Stimulated activated naive B cell treated with anti-CD40 and anti-IgM and Interleukin-4, amounts not matched to agents 10 μg/mL and 1 μg/mL and 100 μg/mL, for 72 hours (primary cell): Measurements from ENCODE around the gene ZNF584.
"Not testable (repeated sequence)": the region's sequence is repeated elsewhere in the genome, so short reads cannot be mapped to it uniquely, and the experiment has no call there.

Experiments
- ATAC-seq, 2 donors: fragments of 150-1000 bp; cut with Tn5 transposase; replicated peaks; 2 replicates each; pipeline ENCODE4 v1.10.0; 2021; ENCODE audit warnings: moderate library complexity in 1 of 2
- DNase-seq: peaks from one replicate; pipeline ENCODE4 v3.0.0; 2021
- H3K27ac Mint-ChIP-seq: one replicate; pipeline ENCODE4 v1.8.0; 2022; ENCODE audit warnings: mild to moderate bottlenecking, mixed read lengths
- H3K27me3 Mint-ChIP-seq, 2 donors: one replicate each; pipeline ENCODE4 v1.8.0; 2022; ENCODE audit warnings: mixed read lengths in 2 of 2
- H3K36me3 Mint-ChIP-seq, 2 donors: one replicate each; pipeline ENCODE4 v1.8.0; 2022; ENCODE audit warnings: mixed read lengths in 2 of 2, mild to moderate bottlenecking in 1 of 2
- H3K4me1 Mint-ChIP-seq, 2 donors: one replicate each; pipeline ENCODE4 v1.8.0; 2022; ENCODE audit warnings: mixed read lengths in 2 of 2, mild to moderate bottlenecking in 1 of 2
- H3K4me3 Mint-ChIP-seq, 2 donors: one replicate each; pipeline ENCODE4 v1.8.0; 2022; ENCODE audit warnings: mild to moderate bottlenecking in 2 of 2, mixed read lengths in 2 of 2, moderate library complexity in 1 of 2
- H3K9me3 Mint-ChIP-seq, 2 donors: one replicate each; pipeline ENCODE4 v1.8.0; 2022; ENCODE audit warnings: mixed read lengths in 2 of 2, mild to moderate bottlenecking in 1 of 2

The ZNF584 gene

GRCh38 chr19:58408152-58409009, at the start of gene ZNF584:
TSS of gene ZNF584 (plus strand) at chr19:58408649. CDS start at chr19:58409148, 499 bp downstream.
- DNase-seq, result peak; percentile 94
- Mint-ChIP-seq H3K36me3 (peaks cover 8 to 22% of the 10 kb centered on the region in 2 donors), H3K9me3 (no peaks in the 10 kb centered on the region), H3K27me3 (no peaks in the 10 kb centered on the region), H3K4me1 (peaks cover 33 to 39% of the 10 kb centered on the region in 2 donors), H3K27ac (peak within 1 kb of the TSS; percentile 98), H3K4me3 (peak within 1 kb of the TSS; percentile 89 to 95)
- ATAC-seq, result peak; percentile 94

GRCh38 chr19:58361900-58362271, 46.6 kb upstream of the ZNF584 start:
- peak; percentile 75 for DNase-seq
- Mint-ChIP-seq H3K9me3 (no peaks in the 10 kb centered on the region), H3K36me3 (peaks cover 5 to 20% of the 10 kb centered on the region in 2 donors), H3K27ac (peak overlapping the region; percentile 98), H3K27me3 (peaks cover 0 to 12% of the 10 kb centered on the region in 2 donors), H3K4me3 (peak overlapping the region; percentile 90 to 93), H3K4me1 (peaks cover 17 to 32% of the 10 kb centered on the region in 2 donors)
- peak; percentile 50 to 59 for ATAC-seq

GRCh38 chr19:58362272-58362994, 46.0 kb upstream of the ZNF584 start, which contains the start of gene ZNF497:
TSS of gene ZNF497 (minus strand) at chr19:58362751. CDS start at chr19:58357635, 5,116 bp downstream.
- Mint-ChIP-seq H3K4me1 (peaks cover 17 to 29% of the 10 kb centered on the region in 2 donors), H3K9me3 (no peaks in the 10 kb centered on the region), H3K27ac (peak within 1 kb of the TSS; percentile 98), H3K36me3 (peaks cover 5 to 22% of the 10 kb centered on the region in 2 donors), H3K4me3 (peak within 1 kb of the TSS; percentile 90 to 93), H3K27me3 (peaks cover 0 to 10% of the 10 kb centered on the region in 2 donors)
- ATAC-seq (peak; percentile 87), DNase-seq (peak; percentile 97)

GRCh38 chr19:58364146-58364545, 44.3 kb upstream of the ZNF584 start:
- Mint-ChIP-seq H3K36me3 (peaks cover 4 to 13% of the 10 kb centered on the region in 2 donors), H3K27ac (peak overlapping the region; percentile 53), H3K4me1 (peaks cover 14 to 29% of the 10 kb centered on the region in 2 donors), H3K9me3 (no peaks in the 10 kb centered on the region), H3K27me3 (no peaks in the 10 kb centered on the region), H3K4me3 (peak overlapping the region; percentile 32 to 67)
- peak; percentile 7 to 14 for ATAC-seq
- no peak for DNase-seq

- H3K9me3 Mint-ChIP-seq, result no peaks in the 10 kb centered on the region
- H3K36me3 Mint-ChIP-seq, result peaks cover 9 to 15% of the 10 kb centered on the region in 2 donors
- ATAC-seq (no peak), DNase-seq (no peak)
- H3K27ac Mint-ChIP-seq, result no peak overlapping the region
- H3K4me3 Mint-ChIP-seq, result no peak overlapping the region
- no peaks in the 10 kb centered on the region for H3K27me3 Mint-ChIP-seq
- H3K4me1 Mint-ChIP-seq, result peaks cover 11 to 24% of the 10 kb centered on the region in 2 donors
Measured at GRCh38 chr19:58366585-58367430, 41.6 kb upstream of the ZNF584 start.

GRCh38 chr19:58367698-58368454, 40.6 kb upstream of the ZNF584 start:
- no peak for DNase-seq
- Mint-ChIP-seq H3K4me1 (peaks cover 5 to 19% of the 10 kb centered on the region in 2 donors), H3K27me3 (no peaks in the 10 kb centered on the region), H3K9me3 (no peaks in the 10 kb centered on the region), H3K27ac (no peak overlapping the region), H3K36me3 (peaks cover 9 to 11% of the 10 kb centered on the region in 2 donors), H3K4me3 (no peak overlapping the region)
- no peak for ATAC-seq

- no peaks in the 10 kb centered on the region for H3K27me3 Mint-ChIP-seq
- ATAC-seq, result no peak
- H3K36me3 Mint-ChIP-seq, result peaks cover 9 to 11% of the 10 kb centered on the region in 2 donors
- H3K4me3 Mint-ChIP-seq, result no peak overlapping the region
- no peak overlapping the region for H3K27ac Mint-ChIP-seq
- no peak for DNase-seq
- H3K4me1 Mint-ChIP-seq, result peaks cover 4 to 17% of the 10 kb centered on the region in 2 donors
- no peaks in the 10 kb centered on the region for H3K9me3 Mint-ChIP-seq
Measured at GRCh38 chr19:58368561-58369360, 39.7 kb upstream of the ZNF584 start.

- DNase-seq (no peak), ATAC-seq (no peak)
- H3K4me1 Mint-ChIP-seq, result peaks cover 0 to 5% of the 10 kb centered on the region in 2 donors
- no peak overlapping the region for H3K27ac Mint-ChIP-seq
- H3K9me3 Mint-ChIP-seq, result no peaks in the 10 kb centered on the region
- no peaks in the 10 kb centered on the region for H3K27me3 Mint-ChIP-seq
- H3K36me3 Mint-ChIP-seq, result peaks cover 4 to 5% of the 10 kb centered on the region in 2 donors
- H3K4me3 Mint-ChIP-seq, result no peak overlapping the region
Measured at GRCh38 chr19:58372311-58373133, 35.9 kb upstream of the ZNF584 start.

- no peak overlapping the region for H3K27ac Mint-ChIP-seq
- H3K4me3 Mint-ChIP-seq, result no peak overlapping the region
- H3K9me3 Mint-ChIP-seq, result no peaks in the 10 kb centered on the region
- peaks cover 2 to 5% of the 10 kb centered on the region in 2 donors for H3K4me1 Mint-ChIP-seq
- H3K36me3 Mint-ChIP-seq, result peaks cover 4 to 5% of the 10 kb centered on the region in 2 donors
- DNase-seq, result no peak
- no peaks in the 10 kb centered on the region for H3K27me3 Mint-ChIP-seq
- ATAC-seq, result no peak
Measured at GRCh38 chr19:58374200-58374599, 34.2 kb upstream of the ZNF584 start.

GRCh38 chr19:58376724-58377123, 31.7 kb upstream of the ZNF584 start:
- not testable (repeated sequence) for H3K27ac Mint-ChIP-seq, H3K4me3 Mint-ChIP-seq, DNase-seq, H3K27me3 Mint-ChIP-seq, H3K36me3 Mint-ChIP-seq, H3K9me3 Mint-ChIP-seq, ATAC-seq
- peaks cover 13 to 15% of the 10 kb centered on the region in 2 donors for H3K4me1 Mint-ChIP-seq

- H3K27ac Mint-ChIP-seq, result peak overlapping the region; percentile 97
- peak overlapping the region; percentile 91 to 94 for H3K4me3 Mint-ChIP-seq
- H3K36me3 Mint-ChIP-seq, result peaks cover 3 to 6% of the 10 kb centered on the region in 2 donors
- no peaks in the 10 kb centered on the region for H3K9me3 Mint-ChIP-seq
- H3K4me1 Mint-ChIP-seq, result peaks cover 20 to 24% of the 10 kb centered on the region in 2 donors
- H3K27me3 Mint-ChIP-seq, result no peaks in the 10 kb centered on the region
- ATAC-seq (no peak), DNase-seq (no peak)
Measured at GRCh38 chr19:58379246-58379645, 29.2 kb upstream of the ZNF584 start.
